GM21576 (cell line): ENCODE data around the gene ARCN1.
A peak's percentile ranks its signal among the peaks of the same experiment; 100 is the strongest.
"Not testable (repeated sequence)": the region's sequence is repeated elsewhere in the genome, so short reads cannot be mapped to it uniquely, and the experiment has no call there.

Experiments used
- ATAC-seq: cut with Tn5 transposase; IDR thresholded peaks from one replicate; pipeline ENCODE4 v1.9.1; 2021; ENCODE audit warnings: mild to moderate bottlenecking, moderate library complexity; ENCODE audit not compliant: unreplicated experiment

Gene ARCN1

GRCh38 chr11:118544010-118544646 is 28.1 kb upstream of the ARCN1 start:
- ATAC-seq = no peak

DNA sequence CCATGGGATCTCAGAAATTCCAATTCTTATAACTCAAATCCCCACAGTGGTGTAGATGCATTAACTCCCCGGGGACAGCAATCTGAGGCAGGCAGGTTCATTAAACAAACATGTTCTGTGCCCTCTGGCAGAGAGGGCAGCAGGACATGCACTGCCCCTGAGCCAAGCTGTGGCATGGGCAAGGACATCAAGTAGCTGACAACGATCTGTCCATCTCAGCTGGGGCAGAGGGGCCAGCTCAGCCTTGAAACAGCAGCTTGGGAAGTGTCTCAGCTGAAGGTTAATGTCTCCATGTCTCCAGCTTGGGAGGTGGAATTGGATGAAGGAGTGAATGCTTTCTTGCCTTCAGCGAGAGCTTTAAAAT is 27.6 kb upstream of the ARCN1 start:
- no peak for ATAC-seq

GRCh38 chr11:118545533-118545932 is 26.7 kb upstream of the ARCN1 start:
- ATAC-seq = no peak

- ATAC-seq = no peak
Measured at GRCh38 chr11:118547132-118547531, 25.1 kb upstream of the ARCN1 start.

DNA sequence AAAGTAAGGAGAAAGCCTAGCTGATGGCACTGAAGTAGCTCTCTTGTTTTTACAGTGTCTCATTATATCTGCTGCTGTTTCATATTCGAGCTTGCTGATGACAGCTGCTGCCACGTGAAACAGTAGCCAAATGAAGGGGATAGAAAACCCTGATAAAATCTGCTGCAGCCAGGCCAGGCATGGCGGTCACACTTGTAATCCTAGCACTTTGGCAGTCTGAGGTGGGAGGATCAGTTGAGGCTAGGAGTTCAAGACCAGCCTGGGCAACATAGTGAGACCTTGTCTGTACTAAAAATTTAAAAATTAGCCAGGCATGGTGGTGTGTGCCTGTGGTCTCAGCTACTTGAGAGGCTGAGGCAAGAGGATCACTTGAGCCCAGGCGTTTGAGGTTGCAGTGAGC is 19.9 kb upstream of the ARCN1 start:
- ATAC-seq = no peak

- no peak for ATAC-seq
Measured at GRCh38 chr11:118560806-118561205, 11.4 kb upstream of the ARCN1 start.

- ATAC-seq = no peak
Measured at GRCh38 chr11:118565051-118565450, 7.2 kb upstream of the ARCN1 start.

GRCh38 chr11:118569670-118570069 is 2.5 kb upstream of the ARCN1 start:
- no peak for ATAC-seq

DNA sequence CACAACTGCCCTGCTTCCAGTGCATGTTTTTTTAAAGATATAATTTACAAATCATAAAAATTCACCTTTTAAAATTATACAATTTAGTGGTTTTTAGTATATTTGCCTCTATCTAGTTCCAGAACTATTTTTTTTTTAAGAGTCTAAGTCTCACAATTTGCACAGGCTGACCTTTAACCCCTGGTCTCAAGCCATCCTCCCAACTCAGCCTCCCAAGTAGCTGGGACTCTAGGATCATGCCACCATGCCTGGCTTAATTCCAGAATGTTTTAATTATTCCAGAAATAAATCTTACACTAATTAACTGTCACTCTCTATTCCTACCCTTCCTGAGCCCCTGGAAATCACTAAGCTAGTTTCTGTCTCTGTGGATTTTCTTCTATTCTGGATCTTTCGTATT is 1.4 kb upstream of the ARCN1 start:
- no peak for ATAC-seq

DNA sequence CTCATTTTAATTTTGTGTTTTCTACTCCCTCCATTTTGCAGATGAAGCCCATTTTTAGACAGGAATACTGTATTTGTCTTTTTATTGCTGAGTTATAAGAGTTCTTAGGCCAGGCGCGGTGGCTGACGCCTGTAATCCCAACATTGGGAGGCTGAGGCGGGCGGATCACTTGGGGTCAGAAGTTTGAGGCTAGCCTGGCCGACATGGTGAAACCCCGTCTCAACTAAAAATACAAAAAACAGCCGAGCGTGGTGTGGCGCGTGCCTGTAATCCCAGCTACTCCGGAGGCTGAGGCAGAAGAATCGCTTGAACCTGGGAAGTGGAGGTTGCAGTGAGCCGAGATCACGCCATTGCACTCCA is 528 bp upstream of the ARCN1 start:
- peak; percentile 29 for ATAC-seq

DNA sequence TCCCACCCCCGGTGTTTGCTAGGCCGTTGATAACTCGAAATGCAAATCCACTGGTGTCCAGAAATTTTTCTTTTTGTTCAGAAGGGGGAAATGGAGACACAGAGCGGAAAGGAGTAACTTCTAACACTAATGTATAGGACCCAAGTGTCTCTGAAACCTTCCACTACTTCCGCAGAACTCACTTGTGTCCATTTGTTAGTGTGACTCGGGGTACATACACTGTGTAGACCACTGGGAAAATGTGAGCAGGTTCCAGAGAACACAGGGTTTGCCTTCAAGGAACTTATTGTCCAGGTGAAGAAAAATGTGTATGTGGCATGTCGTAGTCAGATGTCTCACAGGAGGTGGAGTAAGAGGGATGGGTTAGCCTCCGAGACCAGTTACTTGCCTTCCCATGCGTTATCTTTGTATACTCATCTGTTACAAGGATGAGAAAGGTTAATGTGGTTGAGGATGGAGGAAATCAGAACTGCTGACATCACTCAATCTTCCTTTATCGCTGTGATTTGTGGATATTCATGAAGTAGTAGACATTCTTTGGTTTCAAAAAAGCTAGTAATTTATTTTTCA is 857 bp downstream of the ARCN1 start:
- ATAC-seq = peak; percentile 14

- no peak for ATAC-seq
Measured at GRCh38 chr11:118574636-118575035, 2.4 kb downstream of the ARCN1 start.

GRCh38 chr11:118577995-118578394 is 5.8 kb downstream of the ARCN1 start:
- not testable (repeated sequence) for ATAC-seq

- no peak for ATAC-seq
Measured at GRCh38 chr11:118581057-118581456, 8.8 kb downstream of the ARCN1 start.

- ATAC-seq = no peak
Measured at GRCh38 chr11:118587952-118588351, 15.7 kb downstream of the ARCN1 start.

DNA sequence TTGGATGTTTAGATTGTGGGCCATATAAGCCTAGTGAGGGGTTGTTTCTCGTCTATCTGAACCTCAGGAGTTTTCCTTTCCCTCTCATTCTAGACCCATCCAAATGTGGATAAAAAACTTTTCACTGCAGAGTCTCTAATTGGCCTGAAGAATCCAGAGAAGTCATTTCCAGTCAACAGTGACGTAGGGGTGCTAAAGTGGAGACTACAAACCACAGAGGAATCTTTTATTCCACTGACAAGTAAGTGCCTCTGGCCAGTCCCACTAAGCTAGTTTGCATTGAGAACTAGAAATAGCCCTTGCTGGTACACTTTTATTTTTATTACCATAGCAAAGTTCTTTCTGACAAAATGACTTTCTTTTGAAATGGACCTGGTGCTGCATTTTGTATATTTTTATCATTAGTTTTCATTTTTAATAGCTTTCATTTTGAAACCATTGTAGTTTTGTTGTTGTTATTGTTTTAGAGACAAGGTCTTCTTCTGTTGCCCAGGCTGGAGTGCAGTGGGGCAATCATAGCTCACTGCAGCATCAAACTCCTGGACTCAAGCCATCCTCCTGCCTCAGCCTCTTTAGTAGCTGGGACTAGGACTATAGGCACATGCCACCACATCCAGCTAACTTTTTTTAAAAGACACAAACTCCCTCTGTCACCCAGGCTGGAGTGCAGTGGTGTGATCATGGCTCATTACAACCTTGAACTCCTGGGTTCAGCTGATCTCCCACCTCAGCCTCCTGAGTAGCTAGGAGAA is 20.6 kb downstream of the ARCN1 start:
- no peak for ATAC-seq

- ATAC-seq = not testable (repeated sequence)
Measured at GRCh38 chr11:118594984-118595383, 22.8 kb downstream of the ARCN1 start.

DNA sequence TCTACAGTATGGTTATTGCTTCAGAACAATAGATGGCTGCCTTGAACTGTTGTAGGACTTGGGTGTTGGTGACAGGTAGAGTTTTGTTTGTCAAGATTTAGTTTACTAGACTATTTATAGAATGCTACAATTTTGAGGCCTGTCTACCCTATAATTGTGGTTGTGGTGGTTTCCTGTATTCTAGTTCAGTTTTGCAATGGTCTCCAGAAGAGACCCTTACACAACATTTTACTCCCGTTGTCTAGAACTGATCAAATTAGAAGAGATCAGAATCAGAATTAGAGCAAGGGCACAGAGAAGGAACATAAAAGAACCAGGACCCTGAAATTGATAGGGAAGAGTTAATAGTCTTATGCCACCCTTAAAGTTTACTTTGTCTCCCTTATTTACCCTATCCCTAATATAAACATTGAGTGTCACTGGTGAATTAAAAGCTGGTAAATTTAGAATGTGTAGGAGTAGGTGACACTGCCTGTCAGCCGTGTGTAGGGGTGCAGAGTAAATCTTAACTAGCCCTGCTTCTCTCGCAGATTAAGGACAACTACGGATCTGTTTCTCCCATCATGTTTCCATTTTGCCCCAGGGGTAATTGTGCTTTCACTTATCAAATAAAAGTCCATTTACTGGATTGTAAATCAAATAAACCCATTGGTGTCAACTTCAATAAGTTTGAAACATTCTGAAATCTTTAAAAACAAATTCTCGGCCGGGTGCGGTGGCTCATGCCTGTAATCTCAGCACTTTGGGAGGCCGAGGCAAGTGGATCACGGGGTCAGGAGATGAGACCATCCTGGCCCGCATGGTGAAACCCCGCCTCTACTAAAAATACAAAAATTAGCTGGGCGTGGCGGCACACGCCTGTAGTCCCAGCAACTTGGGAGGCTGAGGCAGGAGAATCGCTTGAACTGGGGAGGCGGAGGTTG is 24.3 kb downstream of the ARCN1 start:
- no peak for ATAC-seq

- ATAC-seq = no peak
Measured at GRCh38 chr11:118597556-118597955, 25.3 kb downstream of the ARCN1 start.

DNA sequence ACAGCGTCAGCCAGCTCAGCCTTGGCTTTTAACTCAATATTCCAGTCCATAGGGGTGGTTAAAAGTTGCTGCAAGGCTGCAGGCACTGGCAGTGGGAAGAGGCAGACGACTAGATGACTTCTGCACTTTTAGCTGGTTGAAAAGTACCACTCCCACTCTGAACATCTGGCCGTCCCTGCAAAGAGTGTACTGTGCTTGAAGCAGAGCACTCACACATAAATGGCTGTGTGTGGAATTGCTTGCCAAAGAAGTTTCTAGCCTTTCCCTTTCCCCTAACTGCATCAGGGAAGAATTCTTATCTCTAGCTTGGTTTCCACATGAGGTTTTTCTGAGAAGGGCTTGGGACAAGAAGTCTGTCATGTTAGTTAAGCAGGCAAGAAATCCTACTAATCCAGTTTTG is 30.1 kb downstream of the ARCN1 start:
- no peak for ATAC-seq

- ATAC-seq = not testable (repeated sequence)
Measured at GRCh38 chr11:118603709-118604108, 31.5 kb downstream of the ARCN1 start.
